GM06990 (cell line): Measurements from ENCODE around the gene RAB4B.

ENCODE experiments used
- DNase-seq: peaks from one replicate; pipeline ENCODE4 v3.0.0-alpha.2; 2011; ENCODE audit not compliant: insufficient read length; ENCODE audit errors: extremely low read depth
- H3K27me3 ChIP-seq: replicated peaks from 2 replicates; pipeline ENCODE4 v1.6.0; 2011; ENCODE audit warnings: low read length; ENCODE audit not compliant: control insufficient read depth, insufficient read depth
- H3K36me3 ChIP-seq: 2 replicates; pipeline ENCODE4 v1.5.1; 2011; ENCODE audit warnings: low read length; ENCODE audit not compliant: control insufficient read depth, insufficient read depth
- H3K4me3 ChIP-seq: replicated peaks from 2 replicates; pipeline ENCODE4 v1.5.1; 2011; ENCODE audit warnings: low read depth, mild to moderate bottlenecking, control low read depth, low read length
- CTCF ChIP-seq: IDR thresholded peaks from 2 replicates; pipeline ENCODE4 v1.5.1; 2011; ENCODE audit warnings: low read length, control low read depth, mild to moderate bottlenecking, inconsistent platforms; ENCODE audit not compliant: insufficient read depth, poor library complexity, severe bottlenecking

Gene RAB4B

GRCh38 chr19:40755248-40755624, 22.8 kb upstream of the RAB4B start:
- Histone ChIP-seq H3K4me3 (peak overlapping the region; percentile 30), H3K36me3 (peaks cover 31% of the 10 kb centered on the region), H3K27me3 (no peaks in the 10 kb centered on the region)
- DNase-seq, result no peak
- TF ChIP-seq CTCF, result no peak

GRCh38 chr19:40755791-40756190, 22.3 kb upstream of the RAB4B start:
- TF ChIP-seq CTCF, result no peak
- no peak overlapping the region; the same call in 1 of the 2 replicates for H3K4me3 ChIP-seq
- DNase-seq, result no peak
- H3K27me3 ChIP-seq, result no peaks in the 10 kb centered on the region
- peaks cover 34% of the 10 kb centered on the region for H3K36me3 ChIP-seq

GRCh38 chr19:40756502-40757110, 21.4 kb upstream of the RAB4B start:
- H3K36me3 ChIP-seq, result peaks cover 34% of the 10 kb centered on the region

GRCh38 chr19:40758491-40758890, 19.6 kb upstream of the RAB4B start:
- TF ChIP-seq CTCF, result no peak
- no peak overlapping the region for H3K4me3 ChIP-seq
- no peak for DNase-seq
- peaks cover 53% of the 10 kb centered on the region for H3K36me3 ChIP-seq
- H3K27me3 ChIP-seq, result no peaks in the 10 kb centered on the region

More at GRCh38 chr19:40756502-40757110, 21.4 kb upstream of the RAB4B start:
- no peak for DNase-seq
- H3K4me3 ChIP-seq, result peak overlapping the region; percentile 8; the same call in 1 of the 2 replicates
- no peak for TF ChIP-seq CTCF
- H3K27me3 ChIP-seq, result no peaks in the 10 kb centered on the region

- no peak for TF ChIP-seq CTCF
- Histone ChIP-seq H3K4me3 (no peak overlapping the region), H3K36me3 (peaks cover 59% of the 10 kb centered on the region), H3K27me3 (no peaks in the 10 kb centered on the region)
- DNase-seq, result no peak
Measured at GRCh38 chr19:40759352-40759751, 18.7 kb upstream of the RAB4B start.

- DNase-seq, result no peak
Measured at GRCh38 chr19:40762754-40763470, 15.1 kb upstream of the RAB4B start.

More at GRCh38 chr19:40762754-40763470, 15.1 kb upstream of the RAB4B start:
- Histone ChIP-seq H3K36me3 (peaks cover 51% of the 10 kb centered on the region), H3K27me3 (no peaks in the 10 kb centered on the region), H3K4me3 (no peak overlapping the region)
- no peak for TF ChIP-seq CTCF
